Activated CD4-positive, alpha-beta T cell treated with anti-CD3 and anti-CD28 coated beads, Interleukin-2, amount 50 U/mL, for 1 hour (primary cell): ENCODE data around the gene TJP3.

Experiments used
- DNase-seq: peaks from one replicate; pipeline ENCODE4 v3.0.0-alpha.2; 2020

The TJP3 gene

GRCh38 chr19:3671680-3672574 lies 36.3 kb upstream of the TJP3 start:
- DNase-seq: no peak

GRCh38 chr19:3672575-3672948 lies 35.6 kb upstream of the TJP3 start:
- DNase-seq: no peak

GRCh38 chr19:3672993-3673392 lies 35.2 kb upstream of the TJP3 start:
- DNase-seq: no peak

- no peak for DNase-seq
Measured at GRCh38 chr19:3673506-3674439, 34.4 kb upstream of the TJP3 start.

GRCh38 chr19:3674784-3675543 lies 33.2 kb upstream of the TJP3 start:
- DNase-seq: no peak

GRCh38 chr19:3678188-3678587 lies 30.0 kb upstream of the TJP3 start:
- no peak for DNase-seq

- DNase-seq: no peak
Measured at GRCh38 chr19:3679138-3679537, 29.0 kb upstream of the TJP3 start.

- no peak for DNase-seq
Measured at GRCh38 chr19:3679581-3679980, 28.6 kb upstream of the TJP3 start.

- DNase-seq: no peak
Measured at GRCh38 chr19:3680939-3681338, 27.2 kb upstream of the TJP3 start.

GRCh38 chr19:3682286-3682685 lies 25.9 kb upstream of the TJP3 start:
- DNase-seq: no peak

GRCh38 chr19:3682741-3683404 lies 25.3 kb upstream of the TJP3 start:
- no peak for DNase-seq

- no peak for DNase-seq
Measured at GRCh38 chr19:3683405-3684053, 24.7 kb upstream of the TJP3 start.

GRCh38 chr19:3684054-3684816 lies 23.9 kb upstream of the TJP3 start:
- no peak for DNase-seq

GRCh38 chr19:3684817-3685410 lies 23.3 kb upstream of the TJP3 start:
- DNase-seq: no peak

GRCh38 chr19:3687393-3687773 lies 20.8 kb upstream of the TJP3 start:
- no peak for DNase-seq

GRCh38 chr19:3687774-3688706 lies 20.1 kb upstream of the TJP3 start:
- peak; percentile 30 for DNase-seq

GRCh38 chr19:3690551-3691371 lies 17.4 kb upstream of the TJP3 start:
- DNase-seq: no peak

- DNase-seq: no peak
Measured at GRCh38 chr19:3691372-3691716, 16.8 kb upstream of the TJP3 start.

GRCh38 chr19:3691726-3692125 lies 16.5 kb upstream of the TJP3 start:
- no peak for DNase-seq
